ENCODE measurements around the gene SLIT3.

Gene SLIT3

GRCh38 chr5:169279125-169279524 lies 21.8 kb downstream of the SLIT3 start:
- Histone ChIP-seq H3K36me3 (ENCODE audit: control insufficient read depth in 2 of 2, insufficient read depth in 1 of 2, low read length in 2 of 2) (no peaks in the 10 kb centered on the region), H3K4me3 (ENCODE audit: low read depth, low read length) (no peak overlapping the region), H3K9me3 (ENCODE audit: control insufficient read depth, insufficient read depth, low read depth, low read length) (no peaks in the 10 kb centered on the region), H3K27ac (ENCODE audit: extremely low read depth, low read depth, low read length) (no peak overlapping the region), H3K4me1 (ENCODE audit: control insufficient read depth, insufficient read depth, low read length) (no peaks in the 10 kb centered on the region)
- POLR2A ChIA-PET = no interaction called here
- no peak for TF ChIP-seq OSR2 (tag by site-specific recombination; IDR thresholded peaks at IDR 0.05)
- TF ChIP-seq ZBTB11 (tag by site-specific recombination; conservative IDR thresholded peaks at IDR 0.05; ENCODE audit: low read depth) = no peak
- no peak for TF ChIP-seq AEBP2 (tag by site-specific recombination; IDR thresholded peaks at IDR 0.05; ENCODE audit: borderline replicate concordance)
- no peak for TF ChIP-seq HOXA7 (CRISPR knock-in tag; IDR thresholded peaks at IDR 0.05; ENCODE audit: borderline replicate concordance)
- TF ChIP-seq KLF7 (tag by site-specific recombination; IDR thresholded peaks at IDR 0.05; ENCODE audit: borderline replicate concordance) = no peak
- no peak for TF ChIP-seq ZBTB7A (tag by site-specific recombination; IDR thresholded peaks at IDR 0.05; ENCODE audit: low read depth)
- no peak for TF ChIP-seq ZNF221 (tag by site-specific recombination; IDR thresholded peaks at IDR 0.05; ENCODE audit: borderline replicate concordance)
- TF ChIP-seq ZNF514 (tag by site-specific recombination; IDR thresholded peaks at IDR 0.05) = no peak
- TF ChIP-seq ZNF223 (tag by site-specific recombination; IDR thresholded peaks at IDR 0.05) = no peak
- TF ChIP-seq, protein P1, sequence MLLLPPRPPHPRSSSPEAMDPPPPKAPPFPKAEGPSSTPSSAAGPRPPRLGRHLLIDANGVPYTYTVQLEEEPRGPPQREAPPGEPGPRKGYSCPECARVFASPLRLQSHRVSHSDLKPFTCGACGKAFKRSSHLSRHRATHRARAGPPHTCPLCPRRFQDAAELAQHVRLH (tag by site-specific recombination; IDR thresholded peaks at IDR 0.05) = no peak
- TF ChIP-seq RBAK (tag by site-specific recombination; IDR thresholded peaks at IDR 0.05) = no peak
- no peak for TF ChIP-seq ZNF19 (tag by site-specific recombination; IDR thresholded peaks at IDR 0.05; ENCODE audit: low read depth)
- TF ChIP-seq IKZF3 (tag by site-specific recombination; IDR thresholded peaks at IDR 0.05) = no peak
- TF ChIP-seq ZNF138 (tag by site-specific recombination; IDR thresholded peaks at IDR 0.05; ENCODE audit: borderline replicate concordance) = no peak
- CTCF ChIA-PET = interaction anchor here (1.1 kb wide), 1 partner anchor 22 kb away, joined by 3 read pairs; the partner anchor contains the start of gene SLIT3

- Histone ChIP-seq H3K4me1 (ENCODE audit: control insufficient read depth, insufficient read depth, low read length) (no peaks in the 10 kb centered on the region), H3K9me3 (ENCODE audit: control insufficient read depth, insufficient read depth, low read depth, low read length) (no peaks in the 10 kb centered on the region), H3K4me3 (ENCODE audit: low read depth, low read length) (no peak overlapping the region), H3K36me3 (ENCODE audit: control insufficient read depth in 2 of 2, insufficient read depth in 1 of 2, low read length in 2 of 2) (no peaks in the 10 kb centered on the region), H3K27ac (ENCODE audit: extremely low read depth, low read depth, low read length) (no peak overlapping the region)
- ChIA-PET CTCF (interaction anchor here (0.8 kb wide), 3 partner anchors 10 to 29 kb away, joined by 3 to 4 read pairs (median 3); no protein-coding TSS in a partner anchor), POLR2A (no interaction called here)
- no peak for TF ChIP-seq GLIS1 (tag by site-specific recombination; IDR thresholded peaks at IDR 0.05)
- TF ChIP-seq, protein P2, sequence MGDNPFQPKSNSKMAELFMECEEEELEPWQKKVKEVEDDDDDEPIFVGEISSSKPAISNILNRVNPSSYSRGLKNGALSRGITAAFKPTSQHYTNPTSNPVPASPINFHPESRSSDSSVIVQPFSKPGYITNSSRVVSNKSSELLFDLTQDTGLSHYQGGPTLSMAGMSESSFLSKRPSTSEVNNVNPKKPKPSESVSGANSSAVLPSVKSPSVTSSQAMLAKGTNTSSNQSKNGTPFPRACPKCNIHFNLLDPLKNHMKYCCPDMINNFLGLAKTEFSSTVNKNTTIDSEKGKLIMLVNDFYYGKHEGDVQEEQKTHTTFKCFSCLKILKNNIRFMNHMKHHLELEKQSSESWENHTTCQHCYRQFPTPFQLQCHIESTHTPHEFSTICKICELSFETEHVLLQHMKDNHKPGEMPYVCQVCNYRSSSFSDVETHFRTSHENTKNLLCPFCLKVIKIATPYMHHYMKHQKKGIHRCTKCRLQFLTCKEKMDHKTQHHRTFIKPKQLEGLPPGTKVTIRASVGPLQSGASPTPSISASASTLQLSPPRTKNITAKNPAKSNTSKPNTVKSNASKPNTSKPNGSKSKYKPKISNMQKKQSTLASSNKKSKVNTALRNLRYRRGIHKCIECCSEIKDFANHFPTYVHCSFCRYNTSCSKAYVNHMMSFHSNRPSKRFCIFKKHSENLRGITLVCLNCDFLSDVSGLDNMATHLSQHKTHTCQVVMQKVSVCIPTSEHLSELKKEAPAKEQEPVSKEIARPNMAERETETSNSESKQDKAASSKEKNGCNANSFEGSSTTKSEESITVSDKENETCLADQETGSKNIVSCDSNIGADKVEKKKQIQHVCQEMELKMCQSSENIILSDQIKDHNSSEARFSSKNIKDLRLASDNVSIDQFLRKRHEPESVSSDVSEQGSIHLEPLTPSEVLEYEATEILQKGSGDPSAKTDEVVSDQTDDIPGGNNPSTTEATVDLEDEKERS (tag by site-specific recombination; IDR thresholded peaks at IDR 0.05) = no peak
- TF ChIP-seq YY1 (tag by site-specific recombination; IDR thresholded peaks at IDR 0.05) = no peak
- TF ChIP-seq MEIS1 (CRISPR knock-in tag; IDR thresholded peaks at IDR 0.05; ENCODE audit: borderline replicate concordance) = no peak
- no peak for TF ChIP-seq ZNF654 (tag by site-specific recombination; IDR thresholded peaks at IDR 0.05; ENCODE audit: low read depth)
- no peak for TF ChIP-seq HOXA7 (CRISPR knock-in tag; IDR thresholded peaks at IDR 0.05; ENCODE audit: borderline replicate concordance)
- no peak for TF ChIP-seq ZNF366 (tag by site-specific recombination; conservative IDR thresholded peaks at IDR 0.05)
- TF ChIP-seq, protein P3, sequence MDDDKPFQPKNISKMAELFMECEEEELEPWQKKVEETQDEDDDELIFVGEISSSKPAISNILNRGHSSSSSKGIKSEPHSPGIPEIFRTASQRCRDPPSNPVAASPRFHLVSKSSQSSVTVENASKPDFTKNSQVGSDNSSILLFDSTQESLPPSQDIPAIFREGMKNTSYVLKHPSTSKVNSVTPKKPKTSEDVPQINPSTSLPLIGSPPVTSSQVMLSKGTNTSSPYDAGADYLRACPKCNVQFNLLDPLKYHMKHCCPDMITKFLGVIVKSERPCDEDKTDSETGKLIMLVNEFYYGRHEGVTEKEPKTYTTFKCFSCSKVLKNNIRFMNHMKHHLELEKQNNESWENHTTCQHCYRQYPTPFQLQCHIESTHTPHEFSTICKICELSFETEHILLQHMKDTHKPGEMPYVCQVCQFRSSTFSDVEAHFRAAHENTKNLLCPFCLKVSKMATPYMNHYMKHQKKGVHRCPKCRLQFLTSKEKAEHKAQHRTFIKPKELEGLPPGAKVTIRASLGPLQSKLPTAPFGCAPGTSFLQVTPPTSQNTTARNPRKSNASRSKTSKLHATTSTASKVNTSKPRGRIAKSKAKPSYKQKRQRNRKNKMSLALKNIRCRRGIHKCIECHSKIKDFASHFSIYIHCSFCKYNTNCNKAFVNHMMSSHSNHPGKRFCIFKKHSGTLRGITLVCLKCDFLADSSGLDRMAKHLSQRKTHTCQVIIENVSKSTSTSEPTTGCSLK (tag by site-specific recombination; IDR thresholded peaks at IDR 0.05) = no peak
- TF ChIP-seq ZNF426 (tag by site-specific recombination; IDR thresholded peaks at IDR 0.05) = no peak
- TF ChIP-seq HOXD13 (CRISPR knock-in tag; IDR thresholded peaks at IDR 0.05; ENCODE audit: borderline replicate concordance) = no peak
- no peak for TF ChIP-seq YY2 (tag by site-specific recombination; IDR thresholded peaks at IDR 0.05)
- TF ChIP-seq ZNF843 (tag by site-specific recombination; IDR thresholded peaks at IDR 0.05) = no peak
These were observed 27.1 kb downstream of the SLIT3 start for GRCh38 chr5:169273881-169274280.
